Esophagus squamous epithelium (tissue), 5 donors: ENCODE data around the gene SSC5D. TPM values are rescaled to one million over a fixed set of nuclear protein-coding genes. Genes with fewer than 3 reads are reported as not detected.

Experiments used
- DNase-seq: peaks from one replicate; lab custom pipeline; 2025; lab: John Stamatoyannopoulos, UW
- H3K27ac ChIP-seq, 4 donors: fragments of 200-600 bp; sonication (generic); one replicate each; pipeline ENCODE4 v1.5.1; 2016 to 2019; ENCODE audit warnings: mild to moderate bottlenecking in 1 of 4
- H3K27me3 ChIP-seq, 4 donors: fragments of 200-600 bp; sonication (generic); 1 replicate in 3 of 4; 2 replicates in 1 of 4; pipeline versions ENCODE4 v1.5.1 to v1.6.0; 2017 to 2021; ENCODE audit warnings: antibody characterized with exemption in 1 of 4
- H3K36me3 ChIP-seq, 3 donors: fragments of 200-600 bp; sonication (generic); one replicate each; pipeline ENCODE4 v1.5.1; 2016 to 2019
- H3K4me1 ChIP-seq, 3 donors: fragments of 200-600 bp; sonication (generic); one replicate each; pipeline ENCODE4 v1.5.1; 2017 to 2019
- H3K4me3 ChIP-seq, 4 donors: fragments of 200-600 bp; sonication (generic); 1 replicate in 3 of 4; 2 replicates in 1 of 4; pipeline ENCODE4 v1.5.1; 2016 to 2019; ENCODE audit warnings: mild to moderate bottlenecking in 2 of 4, moderate library complexity in 1 of 4
- H3K9me3 ChIP-seq, 3 donors: fragments of 200-600 bp; sonication (generic); one replicate each; pipeline ENCODE4 v1.5.1; 2016 to 2019
- CTCF ChIP-seq, 6 experiments: fragments of 450-650 bp in 4 of 6; fragments of 200-600 bp in 2 of 6; sonication (generic) in 2 of 6; IDR thresholded peaks; one replicate each; pipeline ENCODE4 v1.5.1; 2016 to 2019; ENCODE audit warnings: antibody characterized with exemption in 6 of 6, mild to moderate bottlenecking in 4 of 6, moderate library complexity in 4 of 6
- POLR2A ChIP-seq, 4 donors: fragments of 450-650 bp; IDR thresholded peaks; one replicate each; pipeline ENCODE4 v1.6.1; 2017; ENCODE audit warnings: antibody characterized with exemption in 4 of 4, mild to moderate bottlenecking in 4 of 4, moderate library complexity in 3 of 4
- WGBS, 2 donors: methylation state at CpG; one replicate each; pipeline ENCODE4 v1.1.5; 2018; 5-methylcytosine and 5-hydroxymethylcytosine counted together
- intact Hi-C: fragments of 100-400 bp; cut with DNase I; formaldehyde crosslinking; loops from one replicate; pipeline ENCODE4 v1.15.0; 2022
- total RNA-seq, 4 donors: library from RNA; depleted of rRNA; stranded (reverse); fragments of >200 nt; gene quantifications; one replicate each; pipeline ENCODE4 v1.1.0, GENCODE V29; 2016
- donor health status: DM: yes; HTN: yes; CAD: no.

SSC5D gene
- total RNA-seq, 4 donors from 2014 or later = 0.40 to 5.0 (median 0.68) TPM

GRCh38 chr19:55451965-55452748 is 36.1 kb upstream of the SSC5D start:
- 4 to 22% methylated on average over 8 to 21 of the region's 57 CpGs for WGBS, 2 donors
- DNase-seq = no peak
- Histone ChIP-seq H3K9me3 (no peaks in the 10 kb centered on the region), H3K4me3 (peak overlapping the region in 3 of 4 donors; percentile 5 to 47 (median 27)), H3K36me3 (peaks cover 0 to 20% (median 0%) of the 10 kb centered on the region in 3 donors), H3K4me1 (peaks cover 15 to 34% (median 20%) of the 10 kb centered on the region in 3 donors), H3K27me3 (peaks cover 6 to 47% (median 20%) of the 10 kb centered on the region in 4 donors), H3K27ac (no peak overlapping the region)
- TF ChIP-seq CTCF (IDR thresholded peaks at IDR 0.05) = no peak
- TF ChIP-seq POLR2A (IDR thresholded peaks at IDR 0.05) = no peak
- intact Hi-C loops = no loop called here

GRCh38 chr19:55452749-55453346 is 35.4 kb upstream of the SSC5D start:
- intact Hi-C loops = no loop called here
- Histone ChIP-seq H3K4me1 (peaks cover 11 to 27% (median 20%) of the 10 kb centered on the region in 3 donors), H3K9me3 (no peaks in the 10 kb centered on the region), H3K36me3 (peaks cover 0 to 20% (median 0%) of the 10 kb centered on the region in 3 donors), H3K4me3 (peak overlapping the region in 3 of 4 donors; percentile 5 to 47 (median 27)), H3K27me3 (peaks cover 6 to 41% (median 20%) of the 10 kb centered on the region in 4 donors), H3K27ac (no peak overlapping the region)
- no peak for DNase-seq
- TF ChIP-seq POLR2A (IDR thresholded peaks at IDR 0.05) = no peak
- peak in 1 of 6 experiments; percentile 23 for TF ChIP-seq CTCF (IDR thresholded peaks at IDR 0.05)
- 8 to 50% methylated on average over 2 to 17 of the region's 34 CpGs for WGBS, 2 donors

- TF ChIP-seq CTCF (IDR thresholded peaks at IDR 0.05) (no peak), POLR2A (IDR thresholded peaks at IDR 0.05) (no peak)
- Histone ChIP-seq H3K4me3 (no peak overlapping the region), H3K27me3 (peaks cover 6 to 41% (median 20%) of the 10 kb centered on the region in 4 donors), H3K4me1 (peaks cover 11 to 24% (median 20%) of the 10 kb centered on the region in 3 donors), H3K27ac (no peak overlapping the region), H3K9me3 (no peaks in the 10 kb centered on the region), H3K36me3 (peaks cover 0 to 20% (median 0%) of the 10 kb centered on the region in 3 donors)
- 85 to 89% methylated on average over 10 to 11 of the region's 12 CpGs for WGBS, 2 donors
- no peak for DNase-seq
- intact Hi-C loops = no loop called here
Measured at GRCh38 chr19:55453511-55454260, 34.5 kb upstream of the SSC5D start.

GRCh38 chr19:55454787-55455243 is 33.4 kb upstream of the SSC5D start:
- 60% methylated on average over 9 of the region's 14 CpGs; no CpG with 5 or more reads in 1 of the 2 donors for WGBS, 2 donors
- no peak overlapping the region for H3K27ac ChIP-seq
- intact Hi-C loops = no loop called here
- peaks cover 0 to 20% (median 0%) of the 10 kb centered on the region in 3 donors for H3K36me3 ChIP-seq
- no peaks in the 10 kb centered on the region for H3K9me3 ChIP-seq
- TF ChIP-seq POLR2A (IDR thresholded peaks at IDR 0.05) = no peak
- peak; percentile 24 to 67 (median 42) for TF ChIP-seq CTCF (IDR thresholded peaks at IDR 0.05)
- peaks cover 14 to 30% (median 20%) of the 10 kb centered on the region in 3 donors for H3K4me1 ChIP-seq
- peaks cover 6 to 33% (median 15%) of the 10 kb centered on the region in 4 donors for H3K27me3 ChIP-seq
- H3K4me3 ChIP-seq = no peak overlapping the region
- no peak for DNase-seq
